ENCODE measurements around the gene NAV3.

Gene NAV3

GRCh38 chr12:77919450-77919849 is 88.8 kb downstream of the NAV3 start:
- no peak for DNase-seq (ENCODE audit: low read depth in 2 of 2, low spot score in 1 of 2)

- no peak for DNase-seq (ENCODE audit: low read depth in 2 of 2, low spot score in 1 of 2)
Observed at GRCh38 chr12:77923882-77924281, 93.2 kb downstream of the NAV3 start.

GRCh38 chr12:77924703-77925102 is 94.0 kb downstream of the NAV3 start:
- DNase-seq (ENCODE audit: low read depth in 2 of 2, low spot score in 1 of 2), result no peak

GRCh38 chr12:77925536-77926108 is 94.9 kb downstream of the NAV3 start:
- no peak for DNase-seq (ENCODE audit: low read depth in 2 of 2, low spot score in 1 of 2)

- no peak for DNase-seq (ENCODE audit: low read depth in 2 of 2, low spot score in 1 of 2)
Observed at GRCh38 chr12:77928078-77928477, 97.4 kb downstream of the NAV3 start.

GRCh38 chr12:77932216-77932615 is 101.5 kb downstream of the NAV3 start:
- no peak for DNase-seq (ENCODE audit: low read depth in 2 of 2, low spot score in 1 of 2)

- no peak for DNase-seq (ENCODE audit: low read depth in 2 of 2, low spot score in 1 of 2)
Observed at GRCh38 chr12:77938301-77938700, 107.6 kb downstream of the NAV3 start.

- DNase-seq (ENCODE audit: low read depth in 2 of 2, low spot score in 1 of 2), result no peak
Observed at GRCh38 chr12:77940011-77940423, 109.3 kb downstream of the NAV3 start.

- no peak for DNase-seq (ENCODE audit: low read depth in 2 of 2, low spot score in 1 of 2)
Observed at GRCh38 chr12:77940567-77940966, 109.9 kb downstream of the NAV3 start.

- no peak for DNase-seq (ENCODE audit: low read depth in 2 of 2, low spot score in 1 of 2)
Observed at GRCh38 chr12:77941401-77941800, 110.7 kb downstream of the NAV3 start.

GRCh38 chr12:77943466-77943865 is 112.8 kb downstream of the NAV3 start:
- DNase-seq (ENCODE audit: low read depth in 2 of 2, low spot score in 1 of 2), result no peak

GRCh38 chr12:77946541-77947061 is 115.9 kb downstream of the NAV3 start:
- no peak for DNase-seq (ENCODE audit: low read depth in 2 of 2, low spot score in 1 of 2)

GRCh38 chr12:77947330-77947729 is 116.6 kb downstream of the NAV3 start:
- no peak for DNase-seq (ENCODE audit: low read depth in 2 of 2, low spot score in 1 of 2)

GRCh38 chr12:77947746-77948145 is 117.1 kb downstream of the NAV3 start:
- no peak for DNase-seq (ENCODE audit: low read depth in 2 of 2, low spot score in 1 of 2)

GRCh38 chr12:77949943-77950342 is 119.2 kb downstream of the NAV3 start:
- no peak for DNase-seq (ENCODE audit: low read depth in 2 of 2, low spot score in 1 of 2)

- DNase-seq (ENCODE audit: low read depth in 2 of 2, low spot score in 1 of 2), result no peak
Observed at GRCh38 chr12:77953528-77954205, 123.0 kb downstream of the NAV3 start.

GRCh38 chr12:77954206-77954555 is 123.5 kb downstream of the NAV3 start:
- DNase-seq (ENCODE audit: low read depth in 2 of 2, low spot score in 1 of 2), result no peak

GRCh38 chr12:77957062-77957461 is 126.4 kb downstream of the NAV3 start:
- DNase-seq (ENCODE audit: low read depth in 2 of 2, low spot score in 1 of 2), result no peak

- no peak for DNase-seq (ENCODE audit: low read depth in 2 of 2, low spot score in 1 of 2)
Observed at GRCh38 chr12:77963576-77964178, 133.0 kb downstream of the NAV3 start.

- no peak for DNase-seq (ENCODE audit: low read depth in 2 of 2, low spot score in 1 of 2)
Observed at GRCh38 chr12:77965790-77966189, 135.1 kb downstream of the NAV3 start.

GRCh38 chr12:77968021-77968420 is 137.3 kb downstream of the NAV3 start:
- no peak for DNase-seq (ENCODE audit: low read depth in 2 of 2, low spot score in 1 of 2)

- DNase-seq (ENCODE audit: low read depth in 2 of 2, low spot score in 1 of 2), result no peak
Observed at GRCh38 chr12:77968571-77968970, 137.9 kb downstream of the NAV3 start.

GRCh38 chr12:77973579-77973978 is 142.9 kb downstream of the NAV3 start:
- DNase-seq (ENCODE audit: low read depth in 2 of 2, low spot score in 1 of 2), result no peak

All from stimulated activated CD8-positive, alpha-beta memory T cell treated with anti-CD3 and anti-CD28 coated beads, Interleukin-4, amount 100 ng/mL, for 1 hour (primary cell).